K562 (cell line): ENCODE results near the gene CCDC71L. TPM values are rescaled to one million over a fixed set of nuclear protein-coding genes. Genes with fewer than 3 reads are reported as not detected.

Source experiments
- CEBPG ChIP-seq, 3 experiments: fragments of 200-800 bp in 1 of 3; sonication (Bioruptor generic) in 1 of 3; sonication (generic) in 1 of 3; formaldehyde crosslinking in 1 of 3; IDR thresholded peaks in 2 of 3; conservative IDR thresholded peaks in 1 of 3; 2 replicates each; pipeline versions ENCODE4 v1.6.1 to v1.8.0; 2016 to 2022; ENCODE audit warnings: missing compliant biosample characterization in 2 of 3, missing genetic modification characterization in 2 of 3, mild to moderate bottlenecking in 1 of 3, missing genetic modification reagents in 1 of 3
- CSDE1 ChIP-seq, 2 experiments: fragments of 450-650 bp; IDR thresholded peaks; 2 replicates each; pipeline ENCODE4 v1.6.1; 2016; ENCODE audit warnings: mild to moderate bottlenecking in 1 of 2
- ERF ChIP-seq: fragments of 450-650 bp; formaldehyde crosslinking; IDR thresholded peaks from 2 replicates; pipeline ENCODE4 v1.4.0; 2020; ENCODE audit warnings: mild to moderate bottlenecking, mixed read lengths
- ETS2 ChIP-seq: IDR thresholded peaks from 2 replicates; pipeline ENCODE4 v1.6.1; 2016; ENCODE audit warnings: borderline replicate concordance, missing genetic modification characterization, mild to moderate bottlenecking, moderate library complexity, missing compliant biosample characterization; ENCODE audit not compliant: poor library complexity, severe bottlenecking
- HMG20A ChIP-seq: fragments of 450-650 bp; formaldehyde crosslinking; conservative IDR thresholded peaks from 2 replicates; pipeline ENCODE4 v1.4.0; 2020; ENCODE audit warnings: mild to moderate bottlenecking, mixed read lengths
- L3MBTL2 ChIP-seq: fragments of 450-650 bp; IDR thresholded peaks from 2 replicates; pipeline ENCODE4 v1.6.1; 2016; ENCODE audit warnings: mild to moderate bottlenecking, moderate library complexity
- NFXL1 ChIP-seq: fragments of 450-650 bp; formaldehyde crosslinking; IDR thresholded peaks from 2 replicates; pipeline ENCODE4 v1.4.0; 2021; ENCODE audit warnings: mild to moderate bottlenecking
- PHF8 ChIP-seq: fragments of 200-600 bp; sonication (generic); IDR thresholded peaks from 2 replicates; pipeline ENCODE4 v1.6.1; 2012; ENCODE audit warnings: mixed run types, mild to moderate bottlenecking, inconsistent platforms, low read length, moderate library complexity, borderline replicate concordance
- PTBP1 ChIP-seq: fragments of 200-400 bp; formaldehyde crosslinking; IDR thresholded peaks from 2 replicates; pipeline ENCODE4 v1.6.1; 2017; ENCODE audit warnings: low read depth, low read length
- RUNX1 ChIP-seq: sonication (generic); IDR thresholded peaks from 2 replicates; pipeline ENCODE4 v1.6.1; 2016; ENCODE audit warnings: antibody characterized with exemption, low read depth
- SMARCA5 ChIP-seq: fragments of 450-650 bp; IDR thresholded peaks from 2 replicates; pipeline ENCODE4 v1.6.1; 2016
- STAG1 ChIP-seq: sonication (generic); formaldehyde crosslinking; IDR thresholded peaks from 2 replicates; pipeline ENCODE4 v1.5.0; 2020; ENCODE audit warnings: missing genetic modification reagents, borderline replicate concordance
- XRCC4 ChIP-seq: IDR thresholded peaks from one replicate; pipeline ENCODE4 v1.6.1; 2011; ENCODE audit not compliant: insufficient read depth, insufficient read length; ENCODE audit errors: extremely low read depth
- ZBTB26 ChIP-seq: fragments of 450-650 bp; formaldehyde crosslinking; IDR thresholded peaks from 2 replicates; pipeline ENCODE4 v1.4.0; 2022; ENCODE audit warnings: missing genetic modification characterization
- ZNF354B ChIP-seq: fragments of 250-450 bp; sonication (Bioruptor Pico); IDR thresholded peaks from 2 replicates; pipeline ENCODE4 v1.4.0; 2020
- polyA plus RNA-seq, 8 experiments: library from polyadenylated mRNA; depleted of rRNA in 4 of 8; stranded (reverse) in 5 of 8; unstranded in 3 of 8; fragments of >200 nt; fragmentation: Nextera tagmentation in 2 of 8; fragmentation: Illumina TruSeq in 1 of 8; extraction: Ambion mirVana in 2 of 8; extraction: Trizol in 1 of 8; gene quantifications; 2 replicates each; pipeline versions ENCODE4 v1.2.1 to v1.2.3, GENCODE V29; 2011 to 2014; ENCODE audit warnings: inconsistent platforms in 1 of 8, missing spikeins in 1 of 8
- total RNA-seq, 7 experiments: library from RNA; depleted of rRNA in 6 of 7; stranded (reverse); fragments of >200 nt in 6 of 7; fragmentation: Illumina TruSeq in 2 of 7; extraction: Trizol in 2 of 7; gene quantifications; 2 replicates each; pipeline versions ENCODE4 v1.2.1 to v1.2.3, GENCODE V29; 2011 to 2021; ENCODE audit warnings: low replicate concordance in 1 of 7
- TF ChIP-seq, protein P1 (sequence below): sonication (generic); formaldehyde crosslinking; IDR thresholded peaks from 2 replicates; pipeline ENCODE4 v1.8.0; 2022; ENCODE audit warnings: mild to moderate bottlenecking, missing genetic modification reagents
- TF ChIP-seq, protein P2 (sequence below): conservative IDR thresholded peaks from 2 replicates; pipeline ENCODE4 v1.6.1; 2011; ENCODE audit warnings: low read depth, mild to moderate bottlenecking, low read length; ENCODE audit not compliant: control insufficient read depth
- TF ChIP-seq, protein P3 (sequence below): sonication (generic); formaldehyde crosslinking; IDR thresholded peaks from 2 replicates; pipeline ENCODE4 v1.8.1; 2023; ENCODE audit warnings: mild to moderate bottlenecking, missing genetic modification reagents, moderate library complexity

CCDC71L gene
- total and polyA plus RNA-seq, 9 of the 15 experiments (the other 6 are each of a cell fraction or from before 2014, with no cell fraction given) = 5.7 to 108 (median 25.4) TPM

GRCh38 chr7:106659963-106660861 is 746 bp downstream of the CCDC71L start (continued):
- TF ChIP-seq, protein P1, sequence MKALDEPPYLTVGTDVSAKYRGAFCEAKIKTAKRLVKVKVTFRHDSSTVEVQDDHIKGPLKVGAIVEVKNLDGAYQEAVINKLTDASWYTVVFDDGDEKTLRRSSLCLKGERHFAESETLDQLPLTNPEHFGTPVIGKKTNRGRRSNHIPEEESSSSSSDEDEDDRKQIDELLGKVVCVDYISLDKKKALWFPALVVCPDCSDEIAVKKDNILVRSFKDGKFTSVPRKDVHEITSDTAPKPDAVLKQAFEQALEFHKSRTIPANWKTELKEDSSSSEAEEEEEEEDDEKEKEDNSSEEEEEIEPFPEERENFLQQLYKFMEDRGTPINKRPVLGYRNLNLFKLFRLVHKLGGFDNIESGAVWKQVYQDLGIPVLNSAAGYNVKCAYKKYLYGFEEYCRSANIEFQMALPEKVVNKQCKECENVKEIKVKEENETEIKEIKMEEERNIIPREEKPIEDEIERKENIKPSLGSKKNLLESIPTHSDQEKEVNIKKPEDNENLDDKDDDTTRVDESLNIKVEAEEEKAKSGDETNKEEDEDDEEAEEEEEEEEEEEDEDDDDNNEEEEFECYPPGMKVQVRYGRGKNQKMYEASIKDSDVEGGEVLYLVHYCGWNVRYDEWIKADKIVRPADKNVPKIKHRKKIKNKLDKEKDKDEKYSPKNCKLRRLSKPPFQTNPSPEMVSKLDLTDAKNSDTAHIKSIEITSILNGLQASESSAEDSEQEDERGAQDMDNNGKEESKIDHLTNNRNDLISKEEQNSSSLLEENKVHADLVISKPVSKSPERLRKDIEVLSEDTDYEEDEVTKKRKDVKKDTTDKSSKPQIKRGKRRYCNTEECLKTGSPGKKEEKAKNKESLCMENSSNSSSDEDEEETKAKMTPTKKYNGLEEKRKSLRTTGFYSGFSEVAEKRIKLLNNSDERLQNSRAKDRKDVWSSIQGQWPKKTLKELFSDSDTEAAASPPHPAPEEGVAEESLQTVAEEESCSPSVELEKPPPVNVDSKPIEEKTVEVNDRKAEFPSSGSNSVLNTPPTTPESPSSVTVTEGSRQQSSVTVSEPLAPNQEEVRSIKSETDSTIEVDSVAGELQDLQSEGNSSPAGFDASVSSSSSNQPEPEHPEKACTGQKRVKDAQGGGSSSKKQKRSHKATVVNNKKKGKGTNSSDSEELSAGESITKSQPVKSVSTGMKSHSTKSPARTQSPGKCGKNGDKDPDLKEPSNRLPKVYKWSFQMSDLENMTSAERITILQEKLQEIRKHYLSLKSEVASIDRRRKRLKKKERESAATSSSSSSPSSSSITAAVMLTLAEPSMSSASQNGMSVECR (CRISPR knock-in tag) = peak; percentile 80
- no peak for TF ChIP-seq XRCC4
- no peak for TF ChIP-seq ZNF354B (CRISPR knock-in tag)
- TF ChIP-seq STAG1 (CRISPR knock-in tag) = no peak
- TF ChIP-seq, protein P2, sequence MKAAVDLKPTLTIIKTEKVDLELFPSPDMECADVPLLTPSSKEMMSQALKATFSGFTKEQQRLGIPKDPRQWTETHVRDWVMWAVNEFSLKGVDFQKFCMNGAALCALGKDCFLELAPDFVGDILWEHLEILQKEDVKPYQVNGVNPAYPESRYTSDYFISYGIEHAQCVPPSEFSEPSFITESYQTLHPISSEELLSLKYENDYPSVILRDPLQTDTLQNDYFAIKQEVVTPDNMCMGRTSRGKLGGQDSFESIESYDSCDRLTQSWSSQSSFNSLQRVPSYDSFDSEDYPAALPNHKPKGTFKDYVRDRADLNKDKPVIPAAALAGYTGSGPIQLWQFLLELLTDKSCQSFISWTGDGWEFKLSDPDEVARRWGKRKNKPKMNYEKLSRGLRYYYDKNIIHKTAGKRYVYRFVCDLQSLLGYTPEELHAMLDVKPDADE = peak; percentile 44; the same call in 1 of the 2 replicates
- TF ChIP-seq SMARCA5 = peak; percentile 52; the same call in 1 of the 2 replicates
- TF ChIP-seq CEBPG (CRISPR knock-in tag; IDR thresholded peaks at IDR 0.05) = no peak; the same call in 1 of the 2 replicates
- 0 out of 4 replicates have a peak, but pooled peaks of 1 of the 2 experiments have one; percentile 0 for TF ChIP-seq CEBPG (tag; conservative IDR thresholded peaks at IDR 0.05 in 1 of 2, IDR thresholded peaks at IDR 0.05 in 1 of 2)
- TF ChIP-seq, protein P3, sequence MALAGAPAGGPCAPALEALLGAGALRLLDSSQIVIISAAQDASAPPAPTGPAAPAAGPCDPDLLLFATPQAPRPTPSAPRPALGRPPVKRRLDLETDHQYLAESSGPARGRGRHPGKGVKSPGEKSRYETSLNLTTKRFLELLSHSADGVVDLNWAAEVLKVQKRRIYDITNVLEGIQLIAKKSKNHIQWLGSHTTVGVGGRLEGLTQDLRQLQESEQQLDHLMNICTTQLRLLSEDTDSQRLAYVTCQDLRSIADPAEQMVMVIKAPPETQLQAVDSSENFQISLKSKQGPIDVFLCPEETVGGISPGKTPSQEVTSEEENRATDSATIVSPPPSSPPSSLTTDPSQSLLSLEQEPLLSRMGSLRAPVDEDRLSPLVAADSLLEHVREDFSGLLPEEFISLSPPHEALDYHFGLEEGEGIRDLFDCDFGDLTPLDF (CRISPR knock-in tag) = peak; percentile 91
- TF ChIP-seq CSDE1 (IDR thresholded peaks at IDR 0.05) = no peak
- TF ChIP-seq HMG20A (CRISPR knock-in tag) = no peak
- TF ChIP-seq RUNX1 = no peak
- peak; percentile 94 for TF ChIP-seq ERF
- TF ChIP-seq ETS2 (tag) = no peak
- TF ChIP-seq PTBP1 = 0 out of 2 replicates have a peak, but pooled peaks have one; percentile 60
- TF ChIP-seq ZBTB26 = 0 out of 2 replicates have a peak, but pooled peaks have one; percentile 54
- no peak for TF ChIP-seq NFXL1 (CRISPR knock-in tag)
- peak; percentile 92 for TF ChIP-seq L3MBTL2
- TF ChIP-seq PHF8 = no peak
